HG03097 (cell line): Measurements from ENCODE around the gene DCP2.

Experiments used
- ATAC-seq: cut with Tn5 transposase; IDR thresholded peaks from one replicate; pipeline ENCODE4 v1.9.1; 2021; ENCODE audit not compliant: unreplicated experiment, low FRiP score

DCP2 gene

GRCh38 chr5:113017881-113018635 is 41.5 kb downstream of the DCP2 start:
- ATAC-seq, result no peak

DNA sequence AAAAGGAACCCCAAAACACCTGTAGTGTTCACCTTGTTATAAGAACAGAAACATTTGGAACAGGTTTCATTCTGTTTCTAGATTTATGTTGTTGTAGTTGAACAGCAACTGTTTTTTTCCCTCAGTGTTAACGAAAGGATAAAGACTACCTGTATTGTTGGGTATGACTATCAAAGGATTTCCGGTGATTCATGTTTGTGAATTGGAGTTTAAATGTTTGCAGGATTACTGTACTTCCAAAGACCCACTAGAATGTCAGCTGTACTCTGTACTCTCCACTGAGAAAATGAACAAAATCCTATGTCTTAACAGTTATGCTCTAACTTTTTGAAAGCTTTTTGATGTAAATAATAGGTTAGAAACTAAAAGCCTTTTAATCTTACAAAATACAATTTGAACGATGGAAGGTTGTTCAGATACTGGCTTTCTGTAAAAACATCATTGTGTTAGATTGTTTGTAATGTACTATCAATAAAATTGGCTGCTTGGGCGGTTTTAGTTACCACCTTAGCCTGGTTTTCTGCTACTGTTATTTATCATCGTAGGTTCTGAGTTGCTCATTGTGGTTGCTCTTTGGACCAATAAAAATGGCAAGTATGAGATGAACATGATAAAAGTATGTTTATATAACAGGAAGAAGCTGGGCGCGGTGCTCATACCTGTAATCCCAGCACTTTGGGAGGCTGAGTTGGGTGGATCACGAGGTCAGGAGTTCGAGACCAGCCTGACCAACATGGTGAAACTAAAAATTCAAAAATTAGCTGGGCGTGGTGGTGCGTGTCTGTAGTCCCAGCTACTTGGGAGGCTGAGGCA is 44.1 kb downstream of the DCP2 start:
- ATAC-seq, result no peak

DNA sequence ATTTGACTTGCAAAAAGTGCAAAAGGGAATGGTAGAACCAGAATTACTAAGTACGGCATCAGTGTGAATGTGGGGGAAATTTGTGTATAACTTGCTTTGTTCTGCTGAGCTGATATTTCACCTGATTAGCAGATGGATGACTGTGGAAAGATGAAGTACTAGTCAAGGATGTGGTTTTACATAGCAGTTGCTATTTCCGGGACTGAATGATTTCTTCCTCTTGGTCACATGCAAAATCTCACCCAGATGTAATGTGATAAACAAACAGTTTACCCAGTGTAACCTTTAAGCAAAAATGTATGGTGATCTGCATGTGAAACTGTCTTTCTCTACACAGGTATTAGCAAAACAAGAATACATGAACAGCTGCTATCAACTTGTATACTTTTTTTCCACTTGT is 46.1 kb downstream of the DCP2 start:
- ATAC-seq, result peak; percentile 72

DNA sequence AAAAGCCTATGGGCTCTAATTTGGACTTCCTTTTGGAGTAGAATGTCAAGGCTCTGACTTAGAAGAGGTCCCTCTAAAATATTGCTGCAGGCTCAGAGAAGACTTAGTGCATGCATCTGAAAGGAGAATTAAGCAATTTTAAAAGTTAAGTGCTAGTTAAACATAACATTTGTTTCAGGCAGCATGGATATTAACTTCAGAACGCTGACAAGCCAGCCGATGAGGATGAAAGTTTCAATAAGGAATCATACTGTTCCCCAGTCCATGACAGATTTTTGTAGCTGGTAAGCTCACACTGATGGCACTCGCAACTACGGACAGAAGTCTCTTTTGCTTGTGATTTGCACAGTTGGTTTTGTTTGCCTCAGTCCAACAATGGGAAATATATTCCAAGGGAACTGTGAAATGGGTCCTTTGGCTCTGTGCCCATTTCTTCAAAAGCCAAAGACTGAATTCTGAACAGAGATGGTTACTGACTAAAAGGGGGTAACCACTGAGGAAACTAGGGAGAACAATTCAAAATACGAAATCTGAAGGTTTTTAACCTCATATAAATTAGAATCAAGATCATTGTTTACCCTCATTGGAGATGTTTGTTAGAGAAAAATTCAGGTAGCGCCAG is 47.6 kb downstream of the DCP2 start:
- ATAC-seq, result no peak

GRCh38 chr5:113025596-113025995 is 49.0 kb downstream of the DCP2 start:
- ATAC-seq, result no peak

DNA sequence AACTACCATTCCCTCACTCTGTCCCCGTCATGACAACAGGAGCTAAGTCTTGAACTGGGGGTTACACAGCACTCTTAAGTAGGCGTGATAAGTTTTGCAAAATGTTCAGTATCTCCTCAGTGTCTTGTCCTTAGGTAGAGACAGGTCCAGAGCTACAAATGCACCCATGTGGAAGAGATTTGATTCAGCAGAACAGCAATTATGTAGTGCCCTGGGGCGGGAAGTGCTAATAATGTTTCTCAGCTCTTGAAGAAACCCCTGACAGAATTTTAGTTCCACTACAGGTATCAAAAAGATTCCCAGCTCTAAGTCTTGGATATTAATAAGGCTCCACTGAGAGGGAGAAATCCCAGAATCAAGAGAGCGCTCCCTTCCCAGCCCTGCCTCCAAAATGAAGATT is 49.6 kb downstream of the DCP2 start:
- no peak for ATAC-seq

DNA sequence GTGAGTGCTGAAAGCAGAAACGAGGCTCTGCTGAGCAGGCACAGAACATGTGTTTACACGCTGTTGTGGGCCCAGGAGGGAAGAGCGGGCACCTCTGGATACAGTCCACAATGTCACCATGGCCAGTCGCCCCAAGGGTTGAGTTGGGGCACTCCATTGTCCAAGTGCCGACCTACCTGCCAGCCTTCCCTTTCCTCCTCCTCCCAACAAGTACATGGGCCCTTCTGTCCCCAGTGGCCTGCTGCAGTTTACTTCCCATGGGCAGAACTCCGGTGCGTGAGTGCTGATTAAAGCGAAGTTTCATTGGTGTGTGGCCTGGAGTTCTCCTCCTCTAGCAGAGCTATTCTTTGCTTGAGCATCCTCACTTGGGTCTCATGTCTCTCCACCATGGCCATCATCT is 50.4 kb downstream of the DCP2 start:
- ATAC-seq, result no peak

DNA sequence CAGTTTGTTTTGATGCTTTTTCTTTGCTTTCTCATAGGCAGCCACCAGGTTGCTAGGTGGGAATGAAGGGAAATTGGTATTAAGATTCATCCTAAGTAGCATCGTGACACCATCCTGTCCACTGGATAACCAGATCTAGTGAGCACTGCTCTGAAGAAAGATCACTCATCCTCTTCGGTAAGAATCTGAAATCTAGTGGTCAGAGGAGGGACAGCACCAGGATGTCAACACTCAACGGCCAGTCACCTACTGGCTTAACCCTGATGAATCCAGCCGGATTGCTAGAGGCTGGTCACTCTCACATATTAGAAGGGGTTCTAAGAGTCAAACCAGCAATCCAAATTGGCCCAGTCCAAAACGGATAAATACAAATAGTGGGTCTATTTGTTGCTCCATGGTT is 50.8 kb downstream of the DCP2 start:
- ATAC-seq, result no peak

GRCh38 chr5:113029614-113030013 is 53.0 kb downstream of the DCP2 start:
- ATAC-seq, result no peak

DNA sequence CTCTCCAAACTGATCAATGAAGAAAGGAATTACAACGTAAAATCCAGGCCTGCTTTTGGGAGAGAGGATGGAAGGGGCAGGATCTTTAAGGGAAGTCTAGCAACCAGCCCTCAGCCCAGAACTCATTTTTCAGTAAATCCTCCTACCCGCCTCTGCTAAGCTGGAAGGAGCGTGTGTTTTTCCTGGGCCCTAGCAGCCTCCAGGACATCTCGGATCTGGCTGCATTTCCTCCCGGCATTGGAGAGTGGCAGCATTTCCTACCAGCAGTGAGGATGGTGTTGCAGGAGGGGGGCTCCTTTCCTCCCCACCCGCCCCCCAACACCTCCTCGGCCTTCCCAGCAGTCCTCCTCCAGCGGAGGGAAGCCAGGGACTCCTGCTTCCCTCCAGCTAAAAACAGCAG is 54.5 kb downstream of the DCP2 start:
- no peak for ATAC-seq

DNA sequence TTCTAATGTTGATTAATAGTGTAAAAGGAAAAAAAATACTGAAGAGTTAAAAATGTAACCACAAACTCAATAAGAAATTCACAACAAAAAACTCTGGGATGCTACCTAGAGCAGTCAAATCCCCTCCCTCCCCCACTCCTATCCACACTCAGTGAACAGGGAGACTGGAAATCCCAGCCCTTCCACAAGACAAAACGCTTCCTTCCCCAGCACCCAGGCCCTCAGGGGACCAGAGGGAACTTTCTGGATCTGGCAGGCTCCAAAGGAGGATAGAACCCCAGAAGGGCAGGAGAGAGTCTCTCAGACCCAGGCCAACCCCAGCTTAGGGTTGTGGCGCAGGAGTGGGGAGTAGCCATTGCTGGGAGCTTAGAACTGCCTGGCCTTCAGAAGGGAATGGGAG is 55.0 kb downstream of the DCP2 start:
- ATAC-seq, result no peak

GRCh38 chr5:113034182-113034773 is 57.7 kb downstream of the DCP2 start:
- ATAC-seq, result no peak

GRCh38 chr5:113035096-113035495 is 58.5 kb downstream of the DCP2 start:
- no peak for ATAC-seq

DNA sequence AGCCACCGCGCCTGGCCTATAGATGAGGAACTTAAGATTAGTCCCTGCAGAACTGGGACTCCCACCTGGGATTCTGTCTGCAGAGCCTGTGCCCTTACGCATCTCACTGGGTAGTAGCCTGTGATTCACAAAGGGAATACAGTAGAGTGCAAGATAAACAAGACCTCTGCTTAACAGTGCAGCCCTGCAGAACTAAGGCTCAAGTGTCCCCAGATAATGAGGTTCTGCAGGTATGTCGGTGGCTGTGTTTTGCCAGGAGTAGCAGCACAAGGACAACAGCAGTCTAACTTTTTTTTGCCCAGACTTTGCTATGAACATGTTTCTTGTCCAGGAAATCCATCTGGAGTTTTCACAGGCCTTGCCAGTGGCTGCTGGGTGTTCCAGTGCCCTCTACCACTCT is 59.7 kb downstream of the DCP2 start:
- no peak for ATAC-seq

DNA sequence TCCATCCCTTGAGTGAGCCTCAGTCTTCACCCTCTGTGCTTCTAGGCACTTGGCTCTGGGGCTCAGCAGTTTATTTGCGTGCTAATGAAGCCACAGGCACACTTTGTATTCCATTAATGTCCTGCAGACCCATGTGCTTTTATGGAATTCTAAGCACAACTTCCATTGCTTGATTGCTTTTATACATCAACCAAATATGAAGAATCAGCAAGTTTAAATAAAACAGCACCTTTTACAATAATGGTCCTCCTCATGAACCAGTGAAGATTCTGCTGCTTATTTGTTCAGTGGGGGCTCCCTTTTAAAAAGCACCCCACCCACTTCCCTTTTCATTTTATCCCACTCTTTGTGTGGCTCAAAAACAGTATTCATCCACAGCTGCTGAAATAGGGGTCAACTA is 60.2 kb downstream of the DCP2 start:
- ATAC-seq, result no peak

- no peak for ATAC-seq
Observed at GRCh38 chr5:113038136-113038535, 61.5 kb downstream of the DCP2 start.

DNA sequence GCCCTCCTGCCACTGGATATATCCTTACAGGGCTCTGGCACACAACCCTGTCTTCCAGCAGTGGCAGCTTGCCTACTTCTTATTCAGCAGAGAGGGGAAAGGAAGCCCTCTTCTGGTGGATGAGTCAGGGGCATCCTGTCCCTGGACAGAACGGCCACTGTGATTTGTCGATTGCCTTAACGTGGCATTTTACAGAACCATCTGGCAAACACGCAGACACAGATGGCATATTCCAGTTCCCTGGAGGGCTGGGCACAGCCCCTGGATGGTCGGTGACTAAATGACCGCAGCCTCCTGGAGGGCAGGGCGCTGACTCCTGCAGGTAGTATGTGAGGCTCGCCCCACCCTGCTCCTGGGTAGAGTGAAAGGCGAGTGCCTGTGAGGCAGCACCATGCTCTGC is 62.1 kb downstream of the DCP2 start:
- ATAC-seq, result no peak

GRCh38 chr5:113039229-113039933 is 62.8 kb downstream of the DCP2 start:
- no peak for ATAC-seq

DNA sequence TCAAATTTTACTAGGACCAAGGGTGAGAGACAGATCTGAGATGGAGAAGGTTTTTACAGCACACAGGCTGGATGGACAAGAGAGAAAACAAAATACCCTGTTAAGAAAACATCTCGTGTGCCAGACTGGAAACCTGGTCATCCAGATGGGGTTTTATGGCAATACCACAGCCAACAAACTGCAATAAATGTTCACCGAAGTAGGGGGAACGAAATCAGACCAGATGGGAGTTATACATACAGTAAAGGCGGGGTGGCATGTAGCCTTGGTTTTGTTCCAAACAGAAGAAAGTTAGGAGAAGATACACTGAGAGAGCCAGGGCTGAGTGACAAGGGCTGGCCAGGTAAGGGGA is 63.3 kb downstream of the DCP2 start:
- ATAC-seq, result no peak

DNA sequence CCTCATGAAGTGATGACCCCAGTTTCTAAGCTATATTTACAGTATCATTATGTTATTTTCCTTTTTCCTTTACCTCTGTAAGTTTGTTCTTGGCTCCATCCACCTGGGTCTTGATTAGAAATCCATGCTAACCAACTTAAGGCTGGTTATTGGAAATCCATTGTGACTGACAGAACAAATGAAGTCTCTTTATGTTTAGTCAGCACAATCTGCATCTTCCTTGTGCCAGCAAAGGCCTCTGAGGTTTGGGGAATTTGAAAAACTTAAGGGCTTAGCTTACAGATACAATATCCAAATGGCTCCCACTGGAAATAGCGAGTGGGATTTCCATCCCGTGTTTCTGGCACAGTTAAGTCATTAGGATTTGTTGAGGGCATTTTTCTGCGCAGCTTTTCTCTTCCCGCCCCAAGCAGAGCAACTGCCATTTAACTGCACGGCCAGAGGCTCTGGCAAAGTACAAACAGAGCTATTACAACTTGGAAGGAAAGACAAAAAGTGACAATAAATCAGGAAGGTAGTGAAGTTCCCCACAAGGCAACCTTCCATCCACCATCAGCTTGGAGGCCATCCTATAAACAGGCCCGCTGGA is 64.2 kb downstream of the DCP2 start:
- no peak for ATAC-seq
